Pancreas (tissue), 10 donors: ENCODE results near the gene PARVA. TPM values are rescaled to one million over a fixed set of nuclear protein-coding genes. Genes with fewer than 3 reads are reported as not detected.

ENCODE experiments used
- ATAC-seq, 4 donors: fragments of 200-7000 bp; cut with Tn5 transposase; one replicate each; pipeline versions ENCODE4 v1.8.0 to v1.9.1; 2020; ENCODE audit warnings: mild to moderate bottlenecking in 4 of 4, moderate library complexity in 4 of 4
- DNase-seq, 6 donors: peaks; one replicate each; pipeline ENCODE4 v3.0.0-alpha.2; 2020
- FAIRE-seq: peaks from 2 replicates; lab custom pipeline; 2012; peaks lifted over from hg19 to GRCh38; lab: Jason Lieb, UNC
- H3K27ac ChIP-seq, 4 donors: fragments of 200-600 bp; sonication (generic); 1 replicate in 3 of 4; 2 replicates in 1 of 4; pipeline versions ENCODE4 v1.5.0 to v1.8.0; 2020
- H3K27me3 ChIP-seq, 4 donors: fragments of 200-600 bp; one replicate each; pipeline ENCODE4 v1.8.0; 2021
- H3K36me3 ChIP-seq, 3 donors: fragments of 200-600 bp; sonication (generic) in 1 of 3; one replicate each; pipeline versions ENCODE4 v1.5.0 to v1.8.0; 2020 to 2021
- H3K4me1 ChIP-seq, 3 donors: fragments of 200-600 bp; one replicate each; pipeline ENCODE4 v1.8.0; 2021
- H3K4me3 ChIP-seq, 4 donors: fragments of 200-600 bp; sonication (generic) in 2 of 4; one replicate each; pipeline versions ENCODE4 v1.5.0 to v1.8.0; 2020 to 2021
- H3K9me3 ChIP-seq, 4 donors: fragments of 200-600 bp; one replicate each; pipeline ENCODE4 v1.8.0; 2021
- CTCF ChIP-seq, 4 donors: fragments of 200-600 bp; sonication (generic) in 3 of 4; IDR thresholded peaks; one replicate each; pipeline versions ENCODE4 v1.5.0 to v1.8.0; 2021; ENCODE audit warnings: antibody characterized with exemption in 4 of 4
- WGBS, 2 donors: extraction: QIAGEN DNeasy Blood & Tissue Kit; methylation state at CpG; one replicate each; pipeline ENCODE4 v1.1.7; 2013; 5-methylcytosine and 5-hydroxymethylcytosine counted together
- intact Hi-C, 3 donors: fragments of 100-400 bp; cut with DNase I; formaldehyde crosslinking; loops; one replicate each; pipeline versions ENCODE4 v1.11.1 to v1.14.2; 2022
- polyA plus RNA-seq, 2 donors: library from polyadenylated mRNA; stranded (reverse); fragments of 200-250 nt; gene quantifications; one replicate each; pipeline ENCODE4 v1.2.3, GENCODE V29; 2013
- total RNA-seq, 6 donors: library from RNA; stranded (reverse); fragmentation: NEBNext Ultra II Directional in 4 of 6; extraction: Animal tissue kit (Norgen Biotek cat#: 25700) in 4 of 6; gene quantifications; one replicate each; pipeline versions ENCODE4 v1.2.1 to v1.2.4, GENCODE V29; 2021 to 2023
- donor health status: healthy with polysubstance abuse.
- donor health status: DM: no; HTN: no; CAD: no; lungs with moderate emphysema.
- donor health status: DM: no; HTN: no; CAD: no.
- donor health status: control.
- donor health status: control.
- donor health status: Bipolar disorder and iron deficiency.
- donor health status: DM: yes; HTN: yes; CAD: no.
- donor health status: DM: no; HTN: no; CAD: no.
- donor health status: DM: no; HTN: no; CAD: no.
- donor health status: DM: yes; HTN: yes; CAD: no.

PARVA gene
- total and polyA plus RNA-seq, 8 donors: 12.4 to 61.9 (median 43.1) TPM

GRCh38 chr11:12552692-12553091, 175.3 kb downstream of the PARVA start:
- ATAC-seq (peak in 3 of 4 donors; percentile 36 to 60 (median 54)), FAIRE-seq (no peak), DNase-seq (no peak)
- H3K36me3 ChIP-seq: no peaks in the 10 kb centered on the region
- no peak for TF ChIP-seq CTCF (IDR thresholded peaks at IDR 0.05)
- no peaks in the 10 kb centered on the region for H3K9me3 ChIP-seq
- H3K27ac ChIP-seq: no peak overlapping the region
- intact Hi-C loops: no loop called here
- 88 to 89% methylated on average over 4 of the region's 4 CpGs for WGBS, 2 donors
- no peaks in the 10 kb centered on the region for H3K27me3 ChIP-seq
- H3K4me3 ChIP-seq: no peak overlapping the region
- no peaks in the 10 kb centered on the region for H3K4me1 ChIP-seq

GRCh38 chr11:12554122-12554521, 176.8 kb downstream of the PARVA start:
- TF ChIP-seq CTCF (IDR thresholded peaks at IDR 0.05): no peak
- ATAC-seq (no peak), DNase-seq (no peak), FAIRE-seq (no peak)
- no peaks in the 10 kb centered on the region for H3K9me3 ChIP-seq
- H3K27ac ChIP-seq: no peak overlapping the region
- H3K4me3 ChIP-seq: no peak overlapping the region
- H3K4me1 ChIP-seq: no peaks in the 10 kb centered on the region
- 0% methylated on average over 1 of the region's 1 CpG for WGBS, 2 donors
- H3K27me3 ChIP-seq: no peaks in the 10 kb centered on the region
- intact Hi-C loops: no loop called here
- no peaks in the 10 kb centered on the region for H3K36me3 ChIP-seq

GRCh38 chr11:12556155-12556554, 178.8 kb downstream of the PARVA start:
- no peak overlapping the region for H3K27ac ChIP-seq
- 58 to 62% methylated on average over 3 of the region's 3 CpGs for WGBS, 2 donors

GRCh38 chr11:12556788-12557384, 179.5 kb downstream of the PARVA start:
- intact Hi-C loops: no loop called here
- H3K36me3 ChIP-seq: no peaks in the 10 kb centered on the region
- H3K9me3 ChIP-seq: no peaks in the 10 kb centered on the region
- TF ChIP-seq CTCF (IDR thresholded peaks at IDR 0.05): no peak
- H3K4me1 ChIP-seq: no peaks in the 10 kb centered on the region
- DNase-seq (peak in 4 of 6 donors; percentile 44 to 68 (median 62)), ATAC-seq (peak; percentile 65 to 90 (median 80)), FAIRE-seq (no peak)
- 10% methylated on average over 6 of the region's 6 CpGs for WGBS, 2 donors
- no peaks in the 10 kb centered on the region for H3K27me3 ChIP-seq
- H3K4me3 ChIP-seq: no peak overlapping the region
- H3K27ac ChIP-seq: no peak overlapping the region

More at GRCh38 chr11:12556155-12556554, 178.8 kb downstream of the PARVA start:
- Histone ChIP-seq H3K36me3 (no peaks in the 10 kb centered on the region), H3K4me3 (no peak overlapping the region), H3K9me3 (no peaks in the 10 kb centered on the region), H3K4me1 (no peaks in the 10 kb centered on the region), H3K27me3 (no peaks in the 10 kb centered on the region)
- no peak for DNase-seq
- peak in 1 of 4 donors; percentile 24 for ATAC-seq
- no peak for TF ChIP-seq CTCF (IDR thresholded peaks at IDR 0.05)
- intact Hi-C loops: no loop called here
- FAIRE-seq: no peak

- H3K4me1 ChIP-seq: no peaks in the 10 kb centered on the region
- 67 to 72% methylated on average over 3 of the region's 3 CpGs for WGBS, 2 donors
- ATAC-seq (no peak), FAIRE-seq (no peak), DNase-seq (no peak)
- H3K36me3 ChIP-seq: no peaks in the 10 kb centered on the region
- H3K27ac ChIP-seq: no peak overlapping the region
- intact Hi-C loops: no loop called here
- no peaks in the 10 kb centered on the region for H3K27me3 ChIP-seq
- no peak overlapping the region for H3K4me3 ChIP-seq
- TF ChIP-seq CTCF (IDR thresholded peaks at IDR 0.05): no peak
- no peaks in the 10 kb centered on the region for H3K9me3 ChIP-seq
Measured at GRCh38 chr11:12559011-12559410, 181.6 kb downstream of the PARVA start.
